ENCODE data around the gene NEU1.
"Not testable (repeated sequence)": the region's sequence is repeated elsewhere in the genome, so short reads cannot be mapped to it uniquely, and the experiment has no call there.

Gene NEU1

DNA sequence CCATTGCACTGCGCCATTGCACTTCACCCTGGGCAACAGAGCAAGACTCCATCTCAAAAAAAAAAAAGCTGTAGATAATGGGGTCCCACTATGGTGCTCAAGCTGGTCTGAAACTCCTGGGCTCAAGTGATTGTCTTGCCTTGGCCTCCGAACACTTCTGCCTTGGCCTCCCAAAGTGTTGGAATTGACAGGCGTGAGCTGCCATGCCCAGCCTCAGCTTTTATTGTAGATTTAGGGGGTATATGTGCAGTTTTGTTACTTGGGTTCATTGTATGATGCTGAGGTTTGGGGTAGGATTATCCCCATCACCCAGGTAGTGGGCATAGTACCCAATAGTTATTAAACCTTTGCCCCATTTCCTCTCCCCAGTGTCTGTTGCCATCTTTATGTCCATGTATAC, 23.7 kb downstream of the NEU1 start:
- no peak for DNase-seq (ENCODE audit: low read depth, low spot score)

DNA sequence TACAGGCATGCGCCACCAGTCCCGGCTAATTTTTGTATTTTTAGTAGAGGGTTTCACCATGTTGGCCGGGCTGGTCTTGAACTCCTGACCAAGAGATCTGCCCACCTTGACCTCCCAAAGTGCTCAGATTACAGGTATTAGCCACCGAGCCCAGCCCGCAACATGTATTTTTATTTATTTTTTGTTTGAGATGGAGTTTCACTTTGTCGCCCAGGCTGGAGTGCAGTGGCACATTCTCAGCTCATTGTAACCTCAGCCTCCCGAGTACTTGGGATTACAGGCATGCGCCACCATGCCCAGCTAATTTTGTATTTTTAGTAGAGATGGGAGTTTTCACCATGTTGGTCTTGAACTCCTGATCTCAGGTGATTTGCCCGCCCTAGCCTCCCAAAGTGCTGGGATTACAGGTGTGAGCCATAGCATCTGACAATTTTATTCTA, 24.5 kb downstream of the NEU1 start:
- not testable (repeated sequence) for DNase-seq (ENCODE audit: low read depth, low spot score)

DNA sequence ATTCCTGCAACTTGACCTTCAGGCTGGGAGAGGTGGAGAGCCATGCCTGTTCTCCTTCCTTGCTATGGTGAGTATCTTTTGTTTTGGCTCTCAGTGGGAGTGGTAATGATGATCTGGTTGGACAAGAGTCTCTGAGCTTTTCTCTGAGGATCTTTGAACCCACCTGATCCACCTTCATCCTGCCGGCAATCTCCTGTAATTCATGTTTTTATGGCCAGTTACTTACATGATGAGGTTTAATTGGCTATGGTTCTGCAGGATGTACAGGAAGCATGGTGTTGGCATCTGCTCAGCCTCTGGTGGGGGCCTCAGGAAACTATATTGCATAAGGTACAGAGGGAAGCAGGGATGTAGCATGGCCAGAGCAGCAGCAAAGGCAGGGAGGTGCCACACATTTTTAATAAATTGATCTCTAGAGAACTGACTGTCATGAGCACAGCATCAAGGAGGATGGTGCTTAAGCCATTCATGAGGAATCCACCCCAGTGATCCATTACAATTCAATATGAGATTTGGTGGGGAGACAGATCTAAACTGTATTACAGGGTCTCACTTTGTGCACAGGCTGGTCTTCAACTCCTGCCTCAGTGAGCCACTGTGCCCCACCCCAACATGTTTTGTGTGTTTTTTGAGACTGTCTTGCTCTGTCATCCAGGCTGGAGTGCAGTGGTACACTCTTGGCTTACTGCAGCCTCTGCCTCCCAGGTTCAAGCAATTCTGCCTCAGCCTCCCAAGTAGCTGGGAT, 25.1 kb downstream of the NEU1 start:
- DNase-seq (ENCODE audit: low read depth, low spot score), result no peak

DNA sequence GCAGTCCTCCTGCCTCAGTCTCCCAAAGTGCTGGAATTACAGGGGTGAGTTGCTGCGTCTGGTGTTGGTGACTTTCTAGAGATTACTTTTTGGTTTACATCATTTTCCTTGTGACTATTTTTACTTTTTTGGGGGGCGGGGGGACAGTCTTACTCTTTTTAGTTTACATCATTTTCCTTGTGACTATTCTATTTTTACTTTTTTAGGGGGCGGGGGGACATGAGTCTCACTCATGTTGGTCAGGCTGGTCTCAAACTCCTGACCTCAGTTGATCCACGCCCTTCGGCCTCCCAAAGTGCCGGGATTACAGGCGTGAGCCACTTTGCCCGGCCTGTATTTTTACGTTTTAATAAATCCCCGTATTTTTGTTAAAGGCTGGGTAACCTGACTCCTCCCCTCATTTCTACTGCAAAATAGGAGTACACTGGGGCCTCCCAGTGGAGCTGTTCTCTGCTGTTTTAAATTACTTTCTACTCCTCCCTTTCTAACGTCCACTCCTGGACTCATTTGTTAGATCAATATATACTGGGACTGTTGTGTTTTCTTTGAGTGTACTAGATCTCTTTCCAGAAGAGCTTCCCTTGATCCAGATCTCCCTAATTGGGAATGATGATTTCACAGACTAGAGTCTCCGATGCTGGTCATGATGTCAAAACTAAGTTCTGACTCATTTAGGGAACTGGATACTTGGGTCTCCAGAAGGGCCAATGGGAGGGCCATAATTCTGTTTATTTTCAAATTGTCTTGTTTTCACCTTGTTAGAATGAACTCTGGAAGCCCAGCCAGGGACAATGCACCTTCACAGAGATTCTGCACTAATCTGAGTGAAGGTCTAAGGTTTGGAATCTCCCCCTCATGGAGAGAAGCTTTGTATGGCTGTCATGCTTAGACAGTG, 25.9 kb downstream of the NEU1 start:
- no peak for DNase-seq (ENCODE audit: low read depth, low spot score)

DNA sequence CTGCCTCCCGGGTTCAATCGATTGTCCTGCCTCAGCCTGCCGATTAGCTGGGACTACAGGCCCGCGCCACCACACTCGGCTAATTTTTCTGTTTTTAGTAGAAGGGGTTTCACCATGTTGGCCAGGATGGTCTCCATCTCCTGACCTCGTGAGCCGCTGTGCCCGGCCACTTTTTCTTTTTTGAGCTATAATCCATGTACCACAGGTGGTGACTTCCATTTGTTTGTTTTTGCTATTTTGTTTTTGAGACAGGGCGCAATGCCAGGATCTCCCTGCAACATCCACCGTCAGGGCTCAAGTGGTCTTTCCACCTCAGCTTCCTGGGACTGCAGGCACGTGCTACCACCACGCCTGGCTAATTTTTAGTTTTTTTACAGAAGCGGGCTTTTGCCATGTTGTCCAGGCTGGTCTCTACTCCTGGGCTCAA, 26.6 kb downstream of the NEU1 start:
- DNase-seq (ENCODE audit: low read depth, low spot score), result no peak

DNA sequence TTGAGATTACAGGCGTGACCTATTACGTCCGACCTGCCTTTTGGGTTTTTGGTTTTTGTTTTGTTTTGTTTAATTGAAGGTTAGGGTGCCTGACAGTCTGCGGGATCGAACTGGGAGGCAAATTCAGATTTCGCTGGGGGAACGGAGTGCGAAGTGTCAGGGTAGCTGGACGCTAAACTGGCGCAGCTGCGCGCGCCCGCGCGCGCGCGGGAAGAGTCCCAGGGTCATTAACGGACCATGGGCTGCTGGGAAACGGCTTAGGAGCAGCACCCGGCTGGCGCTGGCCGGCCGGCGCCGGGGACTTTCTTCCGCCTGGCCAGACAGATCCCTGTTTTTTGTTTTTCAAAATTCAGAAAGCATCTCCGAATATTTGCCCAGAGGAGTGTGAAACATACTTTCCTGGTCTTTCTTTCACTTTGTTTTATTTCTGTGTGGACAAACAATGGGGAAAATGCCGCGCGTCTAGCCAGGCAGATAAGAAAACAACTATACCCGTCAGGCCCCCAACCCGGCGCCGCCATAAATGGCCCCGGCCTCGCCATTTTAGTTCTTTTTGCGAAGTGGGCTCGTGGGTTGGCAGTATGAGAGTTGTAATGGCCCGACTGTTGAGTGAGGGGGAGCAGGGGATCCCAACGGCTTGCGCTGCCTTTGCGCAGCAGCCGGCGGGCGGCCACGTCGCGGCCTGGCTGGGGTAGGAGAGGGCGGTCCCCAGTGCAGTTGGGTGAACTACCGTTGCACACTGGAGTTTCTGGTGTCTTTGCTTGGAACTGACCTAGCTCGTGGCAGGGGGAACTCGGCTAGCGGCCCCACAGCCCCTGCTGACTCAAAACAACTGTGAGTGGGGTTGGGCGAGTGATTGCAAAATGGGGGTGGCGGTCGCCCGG, 28.0 kb downstream of the NEU1 start:
- DNase-seq (ENCODE audit: low read depth, low spot score), result peak; percentile 62

DNA sequence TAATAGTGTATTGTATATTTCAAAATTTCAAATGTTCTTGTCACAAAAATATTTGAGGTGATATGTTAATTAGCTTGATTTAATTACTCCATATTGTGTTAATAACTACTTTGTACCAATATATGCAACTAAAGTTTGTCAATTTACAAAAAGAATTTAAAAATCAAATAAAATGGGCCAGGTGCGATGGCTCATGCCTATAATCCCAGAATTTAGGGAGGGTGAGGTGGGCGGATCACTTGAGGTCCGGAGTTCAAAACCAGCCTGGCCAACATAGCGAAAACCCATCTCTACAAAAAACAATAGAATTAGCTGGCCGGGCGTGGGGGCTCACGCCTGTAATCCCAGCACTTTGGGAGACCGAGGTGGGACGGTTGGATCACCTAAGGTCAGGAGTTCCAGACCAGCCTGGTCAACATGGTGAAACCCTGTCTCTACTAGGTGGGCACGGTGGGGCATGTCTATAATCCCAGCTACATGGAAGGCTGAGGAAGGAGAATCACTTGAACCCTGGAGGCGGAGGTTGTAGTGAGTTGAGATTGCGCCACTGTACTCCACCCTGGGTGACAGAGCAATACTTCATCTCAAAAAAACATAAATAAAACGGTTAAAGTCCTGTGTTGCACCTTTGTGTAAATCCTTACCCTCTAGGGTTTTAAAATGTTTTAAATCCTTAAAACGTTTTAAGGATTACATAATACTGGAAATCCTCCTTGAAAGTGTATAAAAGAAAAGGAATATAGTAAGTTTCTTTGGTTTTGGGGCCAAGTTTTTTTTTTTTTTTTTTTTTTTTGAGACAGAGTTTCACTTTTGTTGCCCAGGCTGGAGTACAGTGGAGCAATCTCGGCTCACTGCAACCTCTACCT, 31.0 kb downstream of the NEU1 start:
- no peak for DNase-seq (ENCODE audit: low read depth, low spot score)

DNA sequence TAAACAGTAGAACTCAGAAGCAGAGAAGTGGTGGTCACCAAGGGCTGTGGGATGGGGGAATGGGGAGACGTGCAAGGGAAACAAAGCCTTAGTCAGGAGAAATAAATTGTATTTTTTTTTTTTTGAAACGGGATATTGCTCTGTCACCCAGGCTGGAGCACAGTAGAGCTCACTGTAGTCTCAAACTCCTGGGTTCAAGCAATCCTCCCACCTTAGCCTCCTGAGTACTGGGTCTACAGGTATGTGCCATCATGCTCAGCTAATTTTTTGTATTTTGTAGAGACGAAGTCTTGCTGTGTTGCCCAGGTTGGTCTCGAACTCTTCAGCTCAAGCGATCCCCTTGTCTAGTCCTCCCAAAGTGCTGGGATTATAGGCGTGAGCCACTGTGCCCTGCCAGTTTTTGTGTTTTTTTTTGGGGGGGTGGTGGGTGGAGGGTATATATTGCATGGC, 31.7 kb downstream of the NEU1 start:
- no peak for DNase-seq (ENCODE audit: low read depth, low spot score)

DNA sequence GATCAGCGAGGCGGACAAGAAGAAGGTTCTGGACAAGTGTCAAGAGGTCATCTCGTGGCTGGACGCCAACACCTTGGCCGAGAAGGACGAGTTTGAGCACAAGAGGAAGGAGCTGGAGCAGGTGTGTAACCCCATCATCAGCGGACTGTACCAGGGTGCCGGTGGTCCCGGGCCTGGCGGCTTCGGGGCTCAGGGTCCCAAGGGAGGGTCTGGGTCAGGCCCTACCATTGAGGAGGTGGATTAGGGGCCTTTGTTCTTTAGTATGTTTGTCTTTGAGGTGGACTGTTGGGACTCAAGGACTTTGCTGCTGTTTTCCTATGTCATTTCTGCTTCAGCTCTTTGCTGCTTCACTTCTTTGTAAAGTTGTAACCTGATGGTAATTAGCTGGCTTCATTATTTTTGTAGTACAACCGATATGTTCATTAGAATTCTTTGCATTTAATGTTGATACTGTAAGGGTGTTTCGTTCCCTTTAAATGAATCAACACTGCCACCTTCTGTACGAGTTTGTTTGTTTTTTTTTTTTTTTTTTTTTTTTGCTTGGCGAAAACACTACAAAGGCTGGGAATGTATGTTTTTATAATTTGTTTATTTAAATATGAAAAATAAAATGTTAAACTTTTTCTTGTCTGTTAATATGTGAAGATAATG, 32.9 kb downstream of the NEU1 start:
- DNase-seq (ENCODE audit: low read depth, low spot score), result no peak

DNA sequence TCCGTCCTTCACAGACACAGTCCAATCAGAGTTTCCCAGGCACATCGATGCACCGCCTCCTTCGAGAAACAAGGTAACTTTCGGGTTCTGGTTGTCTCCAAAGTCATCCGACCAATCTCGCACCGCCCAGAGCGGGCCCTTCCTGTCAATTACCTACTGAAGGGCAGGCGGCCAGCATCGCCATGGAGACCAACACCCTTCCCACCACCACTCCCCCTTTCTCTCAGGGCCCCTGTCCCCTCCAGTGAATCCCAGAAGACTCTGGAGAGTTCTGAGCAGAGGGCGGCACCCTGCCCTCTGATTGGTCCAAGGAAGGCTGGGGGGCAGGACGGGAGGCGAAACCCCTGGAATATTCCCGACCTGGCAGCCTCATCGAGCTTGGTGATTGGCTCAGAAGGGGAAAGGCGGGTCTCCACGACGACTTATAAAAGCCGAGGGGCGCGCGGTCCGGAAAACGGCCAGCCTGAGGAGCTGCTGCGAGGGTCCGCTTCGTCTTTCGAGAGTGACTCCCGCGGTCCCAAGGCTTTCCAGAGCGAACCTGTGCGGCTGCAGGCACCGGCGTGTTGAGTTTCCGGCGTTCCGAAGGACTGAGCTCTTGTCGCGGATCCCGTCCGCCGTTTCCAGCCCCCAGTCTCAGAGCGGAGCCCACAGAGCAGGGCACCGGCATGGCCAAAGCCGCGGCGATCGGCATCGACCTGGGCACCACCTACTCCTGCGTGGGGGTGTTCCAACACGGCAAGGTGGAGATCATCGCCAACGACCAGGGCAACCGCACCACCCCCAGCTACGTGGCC, 35.1 kb downstream of the NEU1 start, which contains the start of gene HSPA1B:
Gene HSPA1B, plus strand, starts transcription at position 453 of the 794 bp plus-strand sequence. Its CDS starts 213 bp downstream, at position 666.
- DNase-seq (ENCODE audit: low read depth, low spot score), result peak; percentile 64

DNA sequence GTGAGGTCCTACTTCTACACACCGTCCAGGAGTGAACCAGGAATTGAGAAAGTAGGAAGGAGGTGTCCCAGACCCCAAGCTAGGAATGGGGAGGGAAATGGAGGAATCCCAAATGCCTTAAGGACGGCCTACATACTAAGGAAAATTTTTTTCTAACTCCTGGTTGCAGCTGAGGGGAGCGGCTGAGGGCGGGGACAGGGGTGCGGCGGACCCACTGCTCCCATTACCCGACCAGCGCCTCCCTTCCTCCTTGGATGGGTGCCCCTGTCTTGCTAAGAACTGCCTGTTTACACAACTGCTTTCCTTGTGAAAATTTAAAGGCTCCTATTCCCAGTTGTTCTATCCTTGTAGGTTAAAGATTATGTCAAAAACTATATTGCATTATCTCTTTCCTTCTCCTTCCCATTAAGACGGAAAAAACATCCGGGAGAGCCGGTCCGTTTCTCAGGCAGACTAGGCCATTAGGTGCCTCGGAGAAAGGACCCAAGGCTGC, 35.8 kb downstream of the NEU1 start:
- DNase-seq (ENCODE audit: low read depth, low spot score), result no peak

DNA sequence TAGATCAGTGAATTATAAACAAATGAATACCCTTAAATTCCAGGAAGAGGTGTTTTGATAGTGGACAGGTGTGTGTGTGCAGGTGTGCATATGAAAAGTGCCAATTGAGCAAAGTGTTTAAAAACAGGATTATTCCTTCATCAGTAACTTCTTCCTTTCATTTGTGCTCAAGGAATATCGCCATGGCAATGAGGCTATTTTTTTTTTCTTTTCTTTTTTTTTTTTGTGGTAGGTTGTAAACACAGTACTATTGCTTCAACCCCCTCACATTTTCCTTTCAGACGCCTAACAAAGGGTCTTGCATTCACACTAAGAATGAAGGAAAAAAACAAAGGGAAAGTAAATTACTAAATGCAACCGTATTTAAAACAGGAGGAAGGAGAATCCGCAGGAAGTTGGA, 37.1 kb downstream of the NEU1 start:
- no peak for DNase-seq (ENCODE audit: low read depth, low spot score)

DNA sequence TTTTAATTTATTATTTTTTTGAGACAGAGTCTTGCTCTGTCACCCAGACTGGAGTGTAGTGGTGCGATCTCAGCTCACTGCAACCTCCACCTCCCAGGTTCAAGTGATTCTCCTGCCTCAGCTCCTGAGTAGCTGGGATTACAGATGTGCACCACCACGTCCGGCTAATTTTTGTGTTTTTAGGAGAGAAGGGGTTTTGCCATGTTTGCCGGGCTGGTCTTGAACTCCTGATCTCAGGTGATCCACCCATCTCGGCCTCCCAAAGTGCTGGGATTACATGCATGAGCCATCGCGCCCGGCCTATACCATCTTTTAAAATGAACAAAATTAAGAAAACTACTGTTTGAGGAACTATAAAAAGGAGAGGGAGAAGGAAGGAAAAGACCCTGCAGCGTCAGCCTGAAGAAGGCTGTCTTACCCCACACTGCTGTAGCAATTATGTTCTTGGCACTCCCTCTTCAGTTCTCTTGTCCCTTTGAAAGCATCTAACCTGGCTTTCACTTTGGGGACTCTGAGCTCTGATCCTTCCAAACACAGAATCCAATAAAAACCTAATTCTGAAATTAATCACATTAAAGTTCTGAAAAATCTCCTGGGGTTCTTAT, 38.9 kb downstream of the NEU1 start:
- DNase-seq (ENCODE audit: low read depth, low spot score), result not testable (repeated sequence)

DNA sequence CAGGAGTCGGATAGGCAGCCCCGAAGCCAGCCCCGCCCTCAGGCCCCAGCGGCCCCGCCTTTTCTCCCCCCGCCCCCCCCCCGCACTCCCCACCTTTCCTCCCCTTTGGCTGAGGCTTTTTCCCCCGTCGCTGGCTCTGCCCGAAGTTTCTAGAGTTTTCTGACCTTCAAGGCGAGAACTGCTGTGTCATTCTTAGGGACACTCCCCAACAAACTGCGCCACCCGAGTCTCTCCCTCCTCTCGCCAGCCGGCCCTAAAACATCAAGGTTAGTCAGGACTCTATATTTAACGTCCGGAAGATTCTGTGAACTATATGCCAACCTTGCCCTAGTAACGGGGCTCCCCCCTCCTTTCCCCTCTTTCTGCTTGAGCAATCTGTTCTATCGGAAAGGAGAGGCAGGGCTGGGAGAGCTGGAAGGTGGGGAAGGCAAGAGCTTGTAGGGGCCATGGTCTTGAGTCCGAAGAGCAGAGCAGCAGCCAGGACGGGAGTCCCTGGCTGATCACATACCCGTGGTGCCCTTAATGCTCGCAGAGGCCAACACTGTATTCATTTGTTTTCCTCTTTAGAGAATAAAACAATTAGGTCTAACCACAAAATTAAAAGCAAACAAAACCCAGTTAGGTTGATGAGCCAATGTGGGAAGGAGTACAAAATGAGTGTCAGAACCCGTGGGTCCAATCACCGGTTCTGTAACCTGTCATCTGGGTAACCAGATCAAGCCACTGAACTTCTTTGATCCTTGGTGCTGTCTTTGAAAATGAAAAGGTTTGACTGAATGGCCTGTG, 40.4 kb downstream of the NEU1 start:
- DNase-seq (ENCODE audit: low read depth, low spot score), result no peak

DNA sequence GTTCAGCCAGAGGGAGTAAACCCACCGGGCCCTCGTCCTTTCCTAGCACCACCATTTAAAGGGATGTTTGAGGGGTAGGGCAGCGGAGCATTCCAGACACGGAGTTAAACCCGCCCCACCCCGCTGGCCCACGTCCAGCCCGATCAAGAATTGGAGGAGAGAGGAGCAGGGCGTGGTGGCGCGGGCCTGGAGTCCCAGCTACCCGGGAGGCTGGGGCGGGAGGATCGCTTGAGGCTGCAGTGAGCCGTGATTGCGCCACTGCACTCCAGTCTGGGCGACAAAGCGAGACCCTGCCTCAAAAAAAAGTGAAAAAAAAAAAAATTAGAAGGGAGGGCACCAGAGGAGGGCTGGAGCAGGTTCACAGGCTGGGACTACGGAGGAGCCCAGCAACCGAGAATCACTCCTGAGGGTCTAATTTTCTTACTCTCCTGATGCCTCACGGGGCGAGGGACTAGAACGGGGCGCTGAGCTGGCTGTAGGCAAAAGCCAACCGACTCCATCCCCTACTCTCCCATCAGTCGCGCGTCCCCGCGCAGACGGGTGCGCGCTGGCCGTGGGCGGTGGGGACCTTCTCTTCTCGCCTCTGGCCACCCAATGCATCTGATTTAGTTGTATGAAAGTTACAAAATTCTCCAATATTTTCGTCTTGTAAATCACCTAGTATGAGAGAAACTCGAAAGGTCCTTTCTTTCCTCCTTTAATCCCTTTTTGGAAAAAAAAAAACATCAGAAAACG, 41.2 kb downstream of the NEU1 start:
- peak; percentile 39 for DNase-seq (ENCODE audit: low read depth, low spot score)

DNA sequence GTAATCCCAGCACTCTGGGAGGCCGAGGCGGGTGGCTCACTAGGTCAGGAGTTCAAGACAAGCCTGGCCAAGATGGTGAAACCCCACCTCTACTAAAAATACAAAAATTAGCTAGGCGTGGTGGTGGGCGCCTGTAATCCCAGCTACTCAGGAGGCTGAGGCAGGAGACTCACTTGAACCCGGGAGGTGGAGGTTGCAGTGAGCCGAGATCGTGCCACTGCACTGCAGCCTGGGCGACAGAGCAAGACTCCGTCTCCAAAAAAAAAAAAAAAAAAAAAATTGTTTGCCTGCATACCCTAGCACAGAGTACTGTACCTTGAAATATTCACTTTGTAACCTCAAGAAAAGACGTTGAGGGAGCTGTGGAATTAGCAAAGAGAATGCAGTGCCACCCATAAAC, 42.2 kb downstream of the NEU1 start:
- not testable (repeated sequence) for DNase-seq (ENCODE audit: low read depth, low spot score)

DNA sequence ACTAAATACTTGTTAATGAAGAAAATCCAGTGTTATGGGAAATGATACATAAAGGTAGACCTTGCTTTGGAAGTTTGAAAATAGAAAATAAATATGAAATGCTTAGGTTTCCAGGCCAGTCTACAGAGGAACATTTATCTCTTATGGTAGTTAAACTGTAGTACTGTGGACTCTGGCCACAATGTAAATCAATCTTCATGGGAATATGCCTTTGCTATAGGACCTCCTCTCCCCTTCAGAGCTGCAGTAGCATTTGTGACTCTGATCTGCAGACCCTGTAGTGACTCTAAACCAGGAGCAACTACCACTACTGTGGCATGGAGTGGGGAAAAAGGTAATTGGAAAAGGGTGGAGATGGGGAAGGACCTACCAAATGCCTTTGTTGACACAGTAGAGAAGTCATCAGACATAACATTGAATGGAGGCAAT, 42.7 kb downstream of the NEU1 start:
- no peak for DNase-seq (ENCODE audit: low read depth, low spot score)
